Heart right ventricle (tissue), 16 donors: ENCODE data around the gene RAF1. TPM values are rescaled to one million over a fixed set of nuclear protein-coding genes. Genes with fewer than 3 reads are reported as not detected.

Experiments used
- ATAC-seq, 8 donors: fragments of 200-7000 bp; cut with Tn5 transposase; one replicate each; pipeline ENCODE4 v1.9.1; 2020; ENCODE audit warnings: mild to moderate bottlenecking in 8 of 8, moderate library complexity in 8 of 8, moderate number of reproducible peaks in 1 of 8
- DNase-seq, 2 donors: peaks; one replicate each; pipeline ENCODE4 v3.0.0-alpha.2; 2020
- H3K27ac ChIP-seq, 10 donors: fragments of 200-600 bp; sonication (generic) in 2 of 10; one replicate each; pipeline versions ENCODE4 v1.5.0 to v1.8.0; 2020 to 2022; ENCODE audit warnings: mild to moderate bottlenecking in 3 of 10
- H3K27me3 ChIP-seq, 7 donors: fragments of 200-600 bp; one replicate each; pipeline ENCODE4 v1.8.0; 2021 to 2022; ENCODE audit warnings: mild to moderate bottlenecking in 2 of 7
- H3K36me3 ChIP-seq, 9 donors: fragments of 200-600 bp; sonication (generic) in 1 of 9; one replicate each; pipeline versions ENCODE4 v1.5.0 to v1.8.0; 2020 to 2022; ENCODE audit warnings: mild to moderate bottlenecking in 2 of 9
- H3K4me1 ChIP-seq, 9 donors: fragments of 200-600 bp; sonication (generic) in 1 of 9; one replicate each; pipeline versions ENCODE4 v1.5.0 to v1.8.0; 2020 to 2022; ENCODE audit warnings: mild to moderate bottlenecking in 4 of 9
- H3K4me3 ChIP-seq, 10 donors: fragments of 200-600 bp; sonication (generic) in 2 of 10; one replicate each; pipeline versions ENCODE4 v1.5.0 to v1.8.0; 2020 to 2022; ENCODE audit warnings: mild to moderate bottlenecking in 7 of 10, moderate library complexity in 2 of 10
- H3K9me3 ChIP-seq, 11 donors: fragments of 200-600 bp in 10 of 11; sonication (generic) in 2 of 11; one replicate each; pipeline versions ENCODE4 v1.5.0 to v1.8.0; 2013 to 2022; ENCODE audit warnings: mild to moderate bottlenecking in 2 of 11, control low read depth in 1 of 11, moderate library complexity in 1 of 11
- WGBS, 2 donors: extraction: QIAGEN DNeasy Blood & Tissue Kit; methylation state at CpG; one replicate each; pipeline ENCODE4 v1.1.7; 2013; ENCODE audit warnings: inconsistent platforms in 1 of 2; 5-methylcytosine and 5-hydroxymethylcytosine counted together
- intact Hi-C, 10 donors: fragments of 100-400 bp; cut with DNase I; formaldehyde crosslinking; loops; one replicate each; pipeline versions ENCODE4 v1.11.1 to v1.14.2; 2022
- polyA plus RNA-seq, 2 donors: library from polyadenylated mRNA; stranded (reverse); fragments of 200-250 nt; gene quantifications; one replicate each; pipeline ENCODE4 v1.2.3, GENCODE V29; 2013
- total RNA-seq, 10 donors: library from RNA; stranded (reverse); fragmentation: NEBNext Ultra II Directional in 3 of 10; extraction: Animal tissue kit (Norgen Biotek cat#: 25700) in 3 of 10; gene quantifications; one replicate each; pipeline versions ENCODE4 v1.2.1 to v1.2.4, GENCODE V29; 2021 to 2023
- TF ChIP-seq, protein P1 (sequence below), 9 donors: fragments of 200-600 bp; sonication (generic) in 2 of 9; IDR thresholded peaks; one replicate each; pipeline versions ENCODE4 v1.5.0 to v1.8.0; 2021 to 2022; ENCODE audit warnings: antibody characterized with exemption in 9 of 9, mild to moderate bottlenecking in 5 of 9, moderate library complexity in 1 of 9
- donor health status: Arrhythmogenic right ventricular cardiomyopathy.
- donor health status: ischemic (EF 13 %, LVEDD 7.1; RV severe dilation, severe dysfunction).
- donor health status: healthy with polysubstance abuse.
- donor health status: DM: no; HTN: yes; CAD: no.
- donor health status: DM: no; HTN: no; CAD: no.
- donor health status: ischemic (EF 25% LVEDD 6.9; RV normal size, moderate dysfunction).
- donor health status: ischemic (EF 25% LVEDD 5.7; RV mildly dilated, moderate dysfunction).
- donor health status: healthy.
- donor health status: DM: yes; HTN: yes; CAD: no.
- donor health status: Ischemic cardiomyopathy.
- donor health status: ischemic (EF 35%, LVEDD 5.7; RV mildly dilated, moderate dysfunction).
- donor health status: nonischemic (EF 11% LVEDD 7.7; RV severe dilation, severe dysfunction).
- donor health status: DM: yes; HTN: yes; CAD: no.
- donor health status: PGD.
- donor health status: ischemic (EF 29% LVEDD 5.4; RV normal size, mild dysfunction).
- donor health status: nonischemic (EF 23%, LVEDD 6.1; RV moderate dilation, normal function).

The RAF1 gene
- total and polyA plus RNA-seq, 12 donors: 65.4 to 193 (median 123) TPM

DNA sequence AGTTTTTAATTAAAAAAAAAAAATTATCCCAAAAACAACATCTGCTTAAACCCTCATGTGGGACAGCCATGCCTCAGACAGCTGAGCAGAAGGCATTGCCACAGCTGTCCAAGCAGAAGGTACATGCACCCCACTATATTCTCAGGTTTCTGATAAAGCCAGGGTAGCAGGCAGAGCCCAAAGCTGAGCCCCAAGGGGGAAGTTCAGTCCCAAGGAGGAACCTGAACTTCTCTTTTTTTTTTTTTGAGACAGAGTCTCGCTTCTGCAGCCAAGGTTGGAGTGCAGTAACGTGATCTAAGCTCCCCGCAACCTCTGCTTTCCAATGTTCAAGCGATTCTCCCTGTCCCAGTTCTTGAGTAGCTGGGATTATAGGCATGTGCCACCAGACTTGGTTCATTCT is 73.8 kb downstream of the RAF1 start:
- ATAC-seq (no peak), DNase-seq (no peak)
- TF ChIP-seq, protein P1, sequence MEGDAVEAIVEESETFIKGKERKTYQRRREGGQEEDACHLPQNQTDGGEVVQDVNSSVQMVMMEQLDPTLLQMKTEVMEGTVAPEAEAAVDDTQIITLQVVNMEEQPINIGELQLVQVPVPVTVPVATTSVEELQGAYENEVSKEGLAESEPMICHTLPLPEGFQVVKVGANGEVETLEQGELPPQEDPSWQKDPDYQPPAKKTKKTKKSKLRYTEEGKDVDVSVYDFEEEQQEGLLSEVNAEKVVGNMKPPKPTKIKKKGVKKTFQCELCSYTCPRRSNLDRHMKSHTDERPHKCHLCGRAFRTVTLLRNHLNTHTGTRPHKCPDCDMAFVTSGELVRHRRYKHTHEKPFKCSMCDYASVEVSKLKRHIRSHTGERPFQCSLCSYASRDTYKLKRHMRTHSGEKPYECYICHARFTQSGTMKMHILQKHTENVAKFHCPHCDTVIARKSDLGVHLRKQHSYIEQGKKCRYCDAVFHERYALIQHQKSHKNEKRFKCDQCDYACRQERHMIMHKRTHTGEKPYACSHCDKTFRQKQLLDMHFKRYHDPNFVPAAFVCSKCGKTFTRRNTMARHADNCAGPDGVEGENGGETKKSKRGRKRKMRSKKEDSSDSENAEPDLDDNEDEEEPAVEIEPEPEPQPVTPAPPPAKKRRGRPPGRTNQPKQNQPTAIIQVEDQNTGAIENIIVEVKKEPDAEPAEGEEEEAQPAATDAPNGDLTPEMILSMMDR (IDR thresholded peaks at IDR 0.05): no peak
- H3K4me3 ChIP-seq: no peak overlapping the region
- H3K27ac ChIP-seq: peak overlapping the region in 3 of 10 donors; percentile 13 to 61 (median 54)
- 100% methylated on average over 1 of the region's 4 CpGs for WGBS, 2 donors
- peaks cover 0 to 62% (median 17%) of the 10 kb centered on the region in 9 donors for H3K4me1 ChIP-seq
- H3K9me3 ChIP-seq: no peaks in the 10 kb centered on the region
- peaks cover 0 to 99% (median 69%) of the 10 kb centered on the region in 9 donors for H3K36me3 ChIP-seq
- intact Hi-C loops: loop anchor here in 1 of 10 donors (10.0 kb wide), 1 partner anchor 125 kb away; no protein-coding TSS in a partner anchor
- H3K27me3 ChIP-seq: no peaks in the 10 kb centered on the region

DNA sequence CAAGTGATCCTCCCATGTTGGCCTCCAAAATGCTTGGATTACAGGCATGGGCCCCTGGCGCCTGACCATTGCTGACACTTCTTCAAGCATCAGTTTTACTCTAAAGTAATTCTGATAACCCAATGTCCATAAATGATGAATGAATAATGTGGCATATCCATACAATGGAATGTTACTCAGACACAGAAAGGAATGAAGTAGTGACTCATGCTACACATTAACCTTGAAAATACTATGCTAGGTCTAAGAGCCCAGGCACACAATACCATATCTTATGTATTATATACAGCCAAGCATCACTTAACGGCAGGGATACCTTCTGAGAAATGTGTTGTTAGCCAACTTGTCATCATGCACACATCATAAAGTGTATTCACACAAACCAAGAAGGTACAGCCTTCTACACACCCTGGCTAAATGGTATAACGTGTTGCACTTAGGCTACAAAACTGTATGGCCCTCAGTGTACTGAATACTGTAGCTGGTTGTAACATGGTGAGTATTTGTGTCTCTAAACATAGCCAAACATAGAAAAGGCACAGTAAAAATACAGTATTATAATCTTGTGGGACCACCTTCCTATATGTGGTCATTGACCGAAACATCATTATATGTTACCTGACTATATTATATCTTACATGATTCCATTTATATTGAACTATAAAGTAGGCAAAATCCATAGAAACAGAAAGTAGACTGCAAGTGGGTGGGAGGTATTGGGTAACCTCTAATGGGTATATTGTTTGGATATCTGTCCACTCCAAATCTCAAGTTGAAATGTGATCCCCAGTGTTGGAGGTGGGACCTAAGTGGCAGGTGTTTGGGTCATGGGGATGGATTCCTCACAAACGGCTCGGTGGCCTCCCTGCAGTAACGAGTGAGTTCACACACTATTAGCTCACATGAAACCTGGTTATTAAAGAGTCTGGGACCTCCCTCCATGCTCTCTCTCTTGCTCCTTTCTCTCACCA is 75.6 kb downstream of the RAF1 start:
- Histone ChIP-seq H3K9me3 (no peaks in the 10 kb centered on the region), H3K4me1 (peaks cover 0 to 51% (median 17%) of the 10 kb centered on the region in 9 donors), H3K4me3 (no peak overlapping the region), H3K27ac (peak overlapping the region in 6 of 10 donors; percentile 17 to 54 (median 34)), H3K36me3 (peaks cover 0 to 99% (median 68%) of the 10 kb centered on the region in 9 donors), H3K27me3 (no peaks in the 10 kb centered on the region)
- ATAC-seq: no peak
- WGBS, 2 donors: 67 to 82% methylated on average over 7 of the region's 7 CpGs
- no peak for DNase-seq
- TF ChIP-seq, protein P1 (IDR thresholded peaks at IDR 0.05): no peak
- intact Hi-C loops: loop anchor here in 1 of 10 donors (10.0 kb wide), 1 partner anchor 126 kb away; no protein-coding TSS in a partner anchor

DNA sequence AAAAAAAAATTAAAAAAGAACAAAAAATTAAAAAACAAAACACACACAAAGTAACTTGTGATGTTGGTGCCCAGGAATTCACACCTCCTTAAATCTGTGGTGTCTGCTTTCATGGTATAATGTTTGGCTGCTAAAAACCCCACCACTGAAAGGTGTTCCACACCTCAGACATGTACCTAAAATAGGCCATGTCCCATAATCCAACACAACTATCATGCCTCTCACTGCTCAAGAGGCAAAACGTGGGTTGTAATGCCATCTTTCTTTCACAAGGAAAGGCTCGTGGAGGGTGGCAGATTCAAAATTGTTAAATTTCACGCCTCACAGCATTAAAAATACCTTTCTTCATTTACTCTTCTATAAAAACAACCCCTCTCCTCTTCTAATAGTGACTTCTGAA is 77.5 kb downstream of the RAF1 start:
- ATAC-seq: no peak
- intact Hi-C loops: loop anchor here in 1 of 10 donors (10.0 kb wide), 1 partner anchor 128 kb away; no protein-coding TSS in a partner anchor

DNA sequence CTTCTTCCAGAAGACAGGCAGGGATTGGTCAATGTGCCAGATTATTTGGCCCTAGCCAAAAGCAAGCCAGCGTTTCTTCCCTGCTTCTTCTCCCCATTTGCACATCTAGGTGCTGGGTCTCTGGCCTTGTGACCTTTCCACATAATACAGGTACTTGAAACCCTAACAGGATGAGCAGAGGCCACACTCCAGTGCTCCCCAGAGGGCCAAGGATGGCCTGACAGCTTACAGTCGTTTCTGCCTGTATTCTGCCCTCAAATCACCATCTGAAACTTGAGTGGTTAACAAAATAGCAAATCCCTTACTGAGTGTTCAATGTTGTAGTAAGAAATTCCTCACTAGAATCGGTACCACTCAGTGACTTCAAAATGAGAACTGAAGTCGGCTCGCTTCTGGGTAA is 77.9 kb downstream of the RAF1 start:
- Histone ChIP-seq H3K36me3 (peaks cover 0 to 100% (median 71%) of the 10 kb centered on the region in 9 donors), H3K27ac (peak overlapping the region in 3 of 10 donors; percentile 21 to 54 (median 28)), H3K27me3 (no peaks in the 10 kb centered on the region), H3K9me3 (no peaks in the 10 kb centered on the region), H3K4me1 (peaks cover 0 to 36% (median 17%) of the 10 kb centered on the region in 9 donors), H3K4me3 (no peak overlapping the region)
- DNase-seq (no peak), ATAC-seq (no peak)
- TF ChIP-seq, protein P1 (IDR thresholded peaks at IDR 0.05): no peak
- intact Hi-C loops: loop anchor here in 1 of 10 donors (10.0 kb wide), 1 partner anchor 129 kb away; no protein-coding TSS in a partner anchor
- 70 to 74% methylated on average over 5 of the region's 5 CpGs for WGBS, 2 donors

More for the DNA sequence above, 77.5 kb downstream of the RAF1 start:
- Histone ChIP-seq H3K36me3 (peaks cover 0 to 100% (median 71%) of the 10 kb centered on the region in 9 donors), H3K27me3 (no peaks in the 10 kb centered on the region), H3K4me1 (peaks cover 0 to 36% (median 17%) of the 10 kb centered on the region in 9 donors), H3K9me3 (no peaks in the 10 kb centered on the region), H3K4me3 (no peak overlapping the region), H3K27ac (peak overlapping the region in 9 of 10 donors; percentile 8 to 63 (median 28))
- TF ChIP-seq, protein P1 (IDR thresholded peaks at IDR 0.05): no peak
- WGBS, 2 donors: 73 to 76% methylated on average over 3 of the region's 3 CpGs
- DNase-seq: no peak
